ENCODE measurements around the gene TMEM30B.
"Not testable (repeated sequence)": the region's sequence is repeated elsewhere in the genome, so short reads cannot be mapped to it uniquely, and the experiment has no call there.

The TMEM30B gene

DNA sequence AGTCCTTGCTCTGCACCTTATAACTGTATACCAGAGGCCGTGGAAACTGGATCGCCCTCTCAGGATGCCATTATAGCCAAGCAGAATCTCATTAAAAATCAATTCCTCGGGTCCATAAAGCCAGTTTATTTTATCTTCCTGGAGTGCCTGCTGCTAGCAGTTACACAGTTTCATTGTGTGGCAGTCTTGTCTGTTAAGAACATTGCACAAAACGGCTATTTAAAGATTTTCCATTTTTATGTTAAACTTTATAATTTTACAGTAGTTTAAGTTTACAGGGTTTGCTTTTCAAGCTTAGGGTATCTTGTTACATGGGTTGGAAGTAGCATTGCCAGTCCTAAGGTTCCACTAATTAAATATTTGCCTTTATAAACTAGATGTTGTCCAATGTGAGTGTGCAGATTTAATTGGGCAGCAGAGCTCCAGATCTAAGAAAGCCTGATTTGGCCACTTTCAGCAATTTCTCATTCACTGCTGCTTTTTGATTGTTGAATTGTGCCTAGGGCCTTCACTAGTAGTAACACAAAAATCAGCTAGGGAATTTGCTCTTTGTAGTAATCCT, 17.0 kb downstream of the TMEM30B start:
- no peak for DNase-seq

DNA sequence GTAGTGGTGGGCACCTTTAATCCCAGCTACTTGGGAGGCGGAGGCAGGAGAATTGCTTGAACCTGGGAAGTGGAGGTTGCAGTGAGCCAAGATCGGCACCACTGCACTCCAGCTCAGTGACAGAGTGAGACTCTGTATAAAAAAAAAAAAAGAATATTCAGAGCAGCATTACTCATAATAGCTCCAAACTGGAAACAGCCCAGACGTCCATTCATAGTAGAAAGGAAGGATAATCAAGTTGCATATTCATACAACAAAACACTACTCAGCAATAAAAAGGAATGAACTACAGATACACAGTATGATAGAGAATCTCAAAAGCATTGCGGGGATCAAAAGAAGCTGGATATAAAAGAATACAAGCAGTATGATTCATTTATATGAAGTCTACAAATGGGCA, 19.1 kb downstream of the TMEM30B start:
- DNase-seq = no peak

DNA sequence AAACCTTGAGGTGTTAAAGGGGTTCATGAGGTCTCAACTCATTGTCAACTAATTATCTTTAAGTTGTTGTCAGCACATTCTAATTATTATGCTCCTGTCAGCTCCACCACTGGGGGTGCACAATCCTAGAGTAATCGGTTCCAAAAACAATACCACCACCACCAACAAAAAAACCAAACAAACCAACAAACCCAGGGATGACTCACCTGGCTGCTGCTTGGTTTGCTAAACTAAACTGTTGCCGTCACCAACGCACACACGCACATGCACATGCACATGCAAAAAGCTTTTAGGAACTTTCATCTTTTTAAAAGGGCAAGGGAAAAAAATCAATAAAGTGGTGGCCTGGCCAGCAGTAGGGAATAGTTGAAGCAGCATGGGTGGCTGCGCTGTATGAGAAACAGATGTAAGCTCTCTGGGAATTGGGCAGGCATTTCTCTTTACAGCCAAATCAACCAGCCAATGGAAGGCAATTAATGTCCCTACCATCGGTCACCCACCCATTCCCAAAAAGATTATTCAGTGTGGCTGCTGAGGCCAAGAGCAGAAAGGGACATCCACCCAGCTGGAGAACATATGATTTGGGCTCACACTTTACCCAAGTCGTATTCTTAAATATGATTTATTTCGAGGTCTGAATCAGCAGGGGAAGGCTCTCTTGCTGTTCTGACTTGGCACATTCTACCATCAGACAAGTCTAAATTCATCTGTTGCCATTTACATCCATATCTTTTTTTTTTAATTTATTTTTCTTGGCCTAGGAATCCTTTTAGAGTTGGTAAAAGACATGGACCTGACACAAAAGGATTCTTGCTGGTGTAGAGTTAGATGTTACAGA, 20.0 kb downstream of the TMEM30B start:
- DNase-seq = no peak

DNA sequence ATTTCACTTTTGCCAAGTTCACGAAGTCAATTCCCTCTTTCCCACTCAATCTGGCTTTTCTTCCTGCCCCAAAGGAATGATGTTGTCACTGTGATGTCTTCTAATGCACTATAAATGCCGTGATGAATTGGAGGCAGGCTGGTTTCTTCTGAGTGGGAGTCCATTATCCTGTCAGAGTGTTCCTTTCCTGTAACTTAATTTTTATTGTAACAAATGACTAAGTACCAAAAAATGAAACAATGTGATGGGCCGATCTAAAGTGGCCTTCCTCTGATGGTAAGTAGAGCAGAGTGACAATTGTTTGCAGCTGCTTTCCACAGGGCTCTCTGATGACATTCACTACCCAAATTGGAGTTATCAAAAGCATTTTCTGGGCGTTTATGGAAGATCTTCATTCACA, 22.2 kb downstream of the TMEM30B start:
- DNase-seq = no peak

DNA sequence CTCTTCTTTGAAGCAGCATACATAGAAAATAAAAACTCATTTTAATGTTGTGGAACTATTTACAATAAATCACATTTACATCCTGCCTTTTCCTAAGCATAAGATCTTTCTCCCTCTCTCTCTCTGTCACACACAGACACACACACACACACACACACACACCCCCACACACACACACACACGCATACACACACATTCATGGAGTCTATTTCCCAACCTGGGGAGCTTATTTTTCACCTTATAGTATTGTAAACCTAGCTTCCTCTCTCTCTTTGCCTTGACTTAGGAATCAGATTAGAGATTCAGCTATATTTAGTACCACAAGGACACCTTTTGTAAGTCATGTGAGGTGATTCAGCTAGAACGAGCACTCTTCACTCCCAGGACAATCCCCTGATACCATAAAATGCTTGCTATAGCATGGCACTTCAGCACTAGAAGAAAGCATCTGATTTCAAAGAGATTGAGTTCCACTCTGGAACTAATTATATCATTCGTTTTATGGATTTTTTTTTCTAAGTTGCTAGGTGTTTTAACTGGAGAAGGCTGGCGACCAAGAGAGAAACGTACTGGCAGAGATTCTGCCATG, 23.6 kb downstream of the TMEM30B start:
- DNase-seq = no peak

DNA sequence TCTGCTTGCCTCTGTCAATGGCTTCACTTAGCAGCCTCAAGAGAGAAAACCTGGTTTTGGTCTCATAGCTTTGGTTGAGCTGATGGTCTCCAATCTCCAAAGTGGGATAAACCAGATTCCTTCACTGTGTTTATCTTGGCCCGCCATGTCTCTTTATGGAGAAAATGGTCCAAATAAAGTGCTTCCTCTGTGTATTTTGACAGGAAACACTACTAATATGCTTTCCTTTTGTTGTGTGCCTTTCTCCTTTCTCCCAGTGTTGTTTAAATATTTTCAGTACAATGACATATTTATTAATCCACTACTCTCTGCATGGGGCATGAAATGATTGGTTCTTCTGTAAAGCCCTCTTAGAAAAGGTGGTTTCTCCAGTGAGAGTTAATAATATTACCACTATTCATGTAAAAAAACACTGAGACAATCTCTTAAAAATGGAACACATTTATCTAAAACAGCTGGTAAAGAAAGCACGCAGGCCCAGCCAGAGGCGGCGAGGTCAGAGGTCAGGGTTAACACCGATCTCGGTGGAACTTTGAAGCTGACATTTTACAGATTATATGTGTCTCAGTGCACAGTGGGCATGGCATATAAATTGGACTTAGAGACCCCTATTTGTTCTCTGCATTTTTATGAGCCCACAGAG, 24.2 kb downstream of the TMEM30B start:
- DNase-seq = no peak

DNA sequence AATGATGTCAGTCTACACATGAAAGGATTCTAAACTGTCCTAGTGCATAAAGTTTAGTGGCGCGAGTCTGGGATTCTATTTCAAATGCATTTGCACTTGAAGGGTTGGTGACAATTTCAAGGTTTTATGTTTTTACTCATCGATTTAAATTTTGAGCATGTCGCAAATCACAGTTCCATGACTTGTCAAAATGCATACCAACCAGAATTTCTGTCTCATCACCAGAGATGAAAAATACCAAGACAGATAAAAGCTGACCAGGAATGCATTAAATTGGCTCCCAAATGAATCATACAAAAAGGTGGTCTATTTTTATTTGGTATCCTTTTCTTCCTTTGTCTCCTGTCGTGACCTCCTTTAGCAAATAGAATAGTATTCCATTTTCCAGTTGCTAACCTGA, 25.2 kb downstream of the TMEM30B start:
- DNase-seq = no peak

DNA sequence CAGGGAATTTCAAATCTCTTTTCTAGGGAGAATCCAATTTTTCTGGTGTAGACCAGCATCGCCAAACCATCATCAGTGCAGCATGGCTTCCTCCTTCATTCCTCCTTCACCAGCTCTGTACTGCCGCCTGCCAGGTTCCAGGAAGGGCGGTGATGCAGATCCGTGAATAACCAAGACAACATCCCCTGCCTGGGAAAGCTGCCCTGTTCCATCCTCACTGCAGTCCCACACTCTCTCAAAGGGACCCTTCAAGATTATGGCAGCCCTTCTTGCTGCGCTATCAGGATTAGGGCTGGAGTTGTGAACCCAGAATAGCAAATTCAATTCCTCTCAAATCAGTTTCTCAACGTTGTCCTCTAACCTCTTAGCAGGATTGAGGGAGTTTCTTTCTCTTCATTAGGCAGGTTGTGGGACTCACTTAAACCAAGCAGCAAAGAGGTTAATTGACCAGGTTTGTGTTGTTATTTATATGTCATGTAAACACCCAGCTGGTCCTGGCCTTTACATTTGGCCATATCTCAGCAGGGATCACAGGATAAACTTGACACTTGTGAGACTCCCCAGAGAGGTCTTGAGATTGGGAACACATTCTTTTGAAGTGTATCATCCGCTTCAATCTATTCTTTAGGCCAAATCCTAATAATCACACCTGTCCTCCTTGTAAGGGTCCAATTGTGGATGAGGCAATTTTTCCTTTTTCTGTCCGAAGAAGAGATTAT, 26.2 kb downstream of the TMEM30B start:
- no peak for DNase-seq

DNA sequence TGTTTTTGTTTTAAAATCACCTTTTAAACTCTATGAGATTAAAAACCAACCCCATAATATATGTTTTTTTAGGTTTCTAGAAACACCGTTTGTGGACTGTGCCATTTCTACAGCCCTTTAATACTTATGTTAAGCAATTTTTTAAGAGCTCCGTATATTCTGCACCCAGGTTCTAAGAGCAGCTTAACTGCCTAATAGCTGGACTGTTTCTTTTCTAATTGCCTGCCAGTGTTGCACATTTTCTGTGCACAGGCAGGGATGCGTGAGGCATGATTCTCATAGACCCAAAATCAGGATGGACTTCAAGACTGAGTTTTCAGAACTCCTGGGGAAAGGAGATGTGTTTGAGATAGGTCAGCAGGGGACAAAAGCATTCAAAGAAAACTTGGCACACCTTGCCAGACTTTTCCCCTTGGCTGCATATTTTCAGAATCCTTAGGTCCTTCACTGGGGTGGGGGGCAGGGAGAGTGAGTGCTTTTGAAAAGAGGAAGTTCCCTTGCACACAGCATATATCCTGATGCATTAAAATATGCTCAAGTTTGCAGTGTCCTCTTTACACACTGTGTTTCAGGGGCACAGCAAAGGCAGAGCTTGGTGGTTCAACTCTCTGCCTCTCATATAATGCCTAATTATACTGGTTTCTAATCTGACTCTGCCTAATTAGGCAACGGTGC, 27.9 kb downstream of the TMEM30B start:
- DNase-seq = no peak

DNA sequence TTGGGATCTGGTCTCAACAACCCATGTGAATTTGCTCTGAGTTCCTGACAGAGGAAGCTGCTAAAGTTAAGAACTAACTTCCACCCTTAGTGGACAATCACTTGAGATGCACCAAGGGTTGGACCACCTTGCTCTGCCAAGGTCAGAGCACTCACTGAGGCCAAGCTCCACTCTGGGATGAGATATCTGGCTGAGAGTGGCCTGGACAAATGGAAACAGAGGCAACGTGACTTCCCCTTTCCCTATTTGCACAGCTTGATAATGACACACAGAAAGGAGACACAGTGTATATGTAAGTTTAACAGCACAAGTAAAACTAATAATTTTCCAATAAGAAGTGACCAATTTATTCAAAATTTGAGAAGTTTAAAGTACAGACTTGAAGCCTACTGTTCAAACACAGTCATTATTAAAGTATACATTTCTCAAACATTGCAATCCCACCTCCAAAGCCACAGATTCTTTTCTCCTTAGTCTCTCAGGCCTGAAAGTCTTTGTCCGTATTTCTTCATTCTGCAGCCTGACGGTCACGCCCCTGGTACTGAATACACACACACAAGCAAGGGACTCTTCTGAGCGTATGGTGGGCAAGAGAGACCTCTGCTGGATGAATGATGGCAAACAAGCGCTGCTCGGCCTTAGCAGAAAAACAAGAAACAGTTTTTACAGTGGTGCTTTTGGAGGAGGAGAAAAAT, 28.6 kb downstream of the TMEM30B start:
- DNase-seq = peak; percentile 73

DNA sequence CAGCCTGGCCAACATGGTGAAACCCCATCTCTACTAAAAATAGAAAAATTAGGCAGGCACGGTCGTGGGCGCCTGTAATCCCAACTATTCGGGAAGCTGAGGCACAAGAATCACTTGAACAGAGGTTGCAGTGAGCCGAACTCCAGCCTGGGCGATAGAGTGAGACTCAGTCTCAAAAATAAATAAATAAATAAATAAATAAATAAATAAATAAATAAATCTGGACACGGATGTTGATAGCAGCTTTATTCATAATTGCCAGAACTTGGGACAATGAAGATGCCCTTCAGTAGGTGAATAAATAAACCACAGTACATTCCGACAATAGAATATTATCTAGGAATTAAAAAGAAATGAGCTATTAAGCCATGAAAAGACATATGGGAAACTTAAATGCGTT, 31.1 kb downstream of the TMEM30B start:
- no peak for DNase-seq

DNA sequence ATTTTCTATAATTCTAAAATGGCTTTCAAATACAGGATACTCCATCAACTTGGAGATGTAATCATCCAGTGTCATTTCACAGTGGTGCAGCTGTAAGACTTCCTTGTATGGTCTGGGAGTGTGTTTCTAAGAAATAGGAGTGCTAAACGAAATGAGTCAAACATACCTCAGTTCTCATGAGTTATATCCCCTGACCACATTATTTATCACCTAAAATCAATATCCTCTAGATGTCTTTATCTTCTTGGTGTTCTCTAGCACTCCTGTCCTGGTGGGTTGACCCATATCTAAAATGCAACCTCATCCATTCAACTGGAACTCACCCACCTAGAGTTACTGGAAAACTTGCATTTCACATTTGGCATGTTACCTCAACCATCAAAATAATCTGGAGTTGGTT, 33.2 kb downstream of the TMEM30B start:
- DNase-seq = no peak

DNA sequence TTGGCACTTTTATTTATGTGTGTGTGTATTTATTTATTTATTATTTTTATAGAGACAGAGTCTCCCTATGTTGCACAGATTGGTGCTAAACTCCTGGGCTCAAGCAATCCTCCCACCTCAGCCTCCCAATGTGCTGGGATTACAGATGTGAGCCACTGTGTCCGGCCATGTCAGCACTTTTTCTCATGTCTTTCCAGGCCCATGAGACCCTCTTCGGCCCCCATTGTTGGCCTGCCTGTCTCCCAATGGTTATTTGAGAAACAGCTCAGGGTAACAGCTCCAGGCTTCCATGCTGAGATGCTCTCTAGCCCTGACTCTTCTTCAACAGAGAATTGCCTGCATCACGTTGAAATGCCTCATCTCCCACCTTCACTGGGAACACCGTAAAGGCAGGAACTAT, 34.4 kb downstream of the TMEM30B start:
- no peak for DNase-seq

DNA sequence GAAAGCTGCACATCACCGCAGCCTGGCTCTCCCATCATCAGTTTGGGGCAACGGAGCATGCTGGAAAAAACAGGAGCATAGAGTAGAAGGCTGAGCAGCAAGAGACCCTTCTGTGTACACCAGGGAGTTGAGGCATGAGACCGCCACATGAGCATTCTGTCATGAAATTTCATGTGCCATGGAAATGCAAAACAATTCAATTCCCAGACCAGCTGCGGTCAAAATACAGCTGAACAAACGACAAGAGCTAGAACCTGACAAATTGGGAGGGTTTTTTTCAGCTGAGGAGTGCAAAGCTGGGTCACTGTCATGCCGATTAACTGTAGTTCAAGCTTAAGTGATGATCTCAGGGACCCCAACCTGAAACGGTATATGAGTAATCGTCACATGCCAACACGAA, 37.1 kb downstream of the TMEM30B start:
- no peak for DNase-seq

DNA sequence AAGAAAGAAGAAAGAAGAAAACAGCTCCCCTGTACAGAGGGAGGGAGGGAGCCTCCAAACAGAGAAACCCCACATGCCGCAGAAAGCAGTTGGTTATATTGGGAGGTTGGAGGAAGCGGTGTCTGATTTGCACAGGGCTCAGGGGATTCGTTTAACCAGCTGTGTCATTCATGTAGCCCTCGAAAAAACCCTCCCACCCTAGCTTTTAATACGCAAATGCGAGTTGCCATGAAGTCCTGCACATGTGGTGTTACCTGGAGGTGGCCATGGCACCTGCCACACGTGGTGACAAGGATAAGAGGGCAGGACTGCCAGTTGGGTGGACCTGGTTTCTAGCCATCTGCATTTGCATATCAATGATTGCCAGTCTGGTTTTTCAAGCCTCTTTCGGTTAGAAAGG, 40.9 kb downstream of the TMEM30B start:
- no peak for DNase-seq

DNA sequence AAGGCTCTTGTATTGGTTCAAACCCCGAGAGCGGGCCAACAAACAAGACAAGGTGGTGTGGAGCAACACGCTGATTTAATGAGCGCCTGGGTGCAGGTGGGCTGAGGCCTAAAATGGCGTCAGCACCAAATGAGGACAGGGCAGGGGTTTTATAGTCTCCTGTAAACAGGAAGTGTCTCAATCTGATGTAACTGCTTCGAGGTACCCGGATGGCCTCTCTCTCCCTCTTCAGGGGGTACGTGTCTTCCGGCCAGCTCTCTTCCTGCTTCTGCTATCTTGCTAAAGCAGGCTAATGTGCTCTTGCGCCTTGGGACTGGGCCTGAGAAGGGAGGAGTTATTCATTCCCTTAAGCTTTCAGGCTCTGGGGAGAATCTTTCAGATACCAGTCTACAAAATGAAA, 41.9 kb downstream of the TMEM30B start:
- DNase-seq = not testable (repeated sequence)

DNA sequence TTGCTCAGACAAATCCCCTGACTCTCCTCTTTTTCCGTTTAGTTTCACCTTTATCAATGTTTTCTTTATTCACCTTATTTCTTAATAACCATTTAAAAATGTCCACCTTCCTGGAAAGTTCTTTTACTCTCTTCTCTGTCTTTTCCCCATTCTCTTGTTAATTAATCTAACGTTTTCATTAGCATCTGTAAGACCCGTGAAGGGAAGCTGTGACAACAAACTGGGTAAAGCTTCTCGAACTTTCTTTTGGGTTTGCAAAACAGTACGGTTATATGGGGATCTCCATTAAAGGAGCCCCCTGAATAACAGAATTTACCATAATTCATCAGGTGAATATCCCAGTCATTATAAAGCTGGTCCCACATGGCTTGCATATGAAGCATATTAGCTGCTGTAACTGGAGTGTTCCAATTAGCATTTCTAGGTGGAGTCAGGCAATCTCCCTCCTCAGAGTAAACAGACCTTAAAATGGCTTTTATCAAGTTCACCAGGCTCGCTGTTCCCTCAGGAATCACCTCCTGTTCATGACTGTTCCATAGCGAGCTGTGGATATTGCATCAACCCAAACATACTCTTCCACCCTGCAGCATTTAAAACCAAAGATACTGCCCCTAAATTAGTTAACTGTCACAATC, 42.4 kb downstream of the TMEM30B start:
- DNase-seq = no peak

DNA sequence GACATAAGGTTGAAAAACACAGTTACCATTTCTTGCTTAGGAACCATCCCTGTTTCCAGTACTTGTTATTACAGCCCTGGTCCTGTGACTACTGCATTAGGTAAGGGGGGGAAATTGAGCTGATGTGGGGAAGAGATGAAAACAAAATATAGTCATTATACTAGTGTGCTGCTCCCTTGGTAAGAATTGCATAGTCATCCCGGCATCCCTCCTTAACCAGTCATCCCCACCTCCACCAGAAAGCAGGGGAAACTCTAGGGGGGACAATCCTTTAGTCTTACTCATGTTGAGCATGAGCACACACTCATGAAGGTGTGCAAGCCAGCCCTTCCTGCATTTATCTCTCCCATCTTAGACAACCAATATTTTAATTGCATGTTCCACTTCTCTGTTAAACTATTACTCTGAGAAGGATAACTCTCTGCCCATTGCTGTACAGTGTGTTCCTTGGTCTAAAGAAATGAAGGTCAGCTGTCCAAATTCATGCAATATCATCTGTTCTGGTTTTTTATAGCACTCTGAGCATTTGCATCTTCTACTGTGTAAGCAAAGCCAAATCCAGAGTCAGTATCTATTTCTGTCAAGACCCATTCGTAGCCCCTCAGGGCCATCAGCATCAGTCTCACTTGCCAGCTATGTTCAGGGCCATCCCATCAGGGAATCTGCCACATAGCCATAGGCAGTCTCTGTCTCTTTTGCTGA, 46.8 kb downstream of the TMEM30B start:
- no peak for DNase-seq

DNA sequence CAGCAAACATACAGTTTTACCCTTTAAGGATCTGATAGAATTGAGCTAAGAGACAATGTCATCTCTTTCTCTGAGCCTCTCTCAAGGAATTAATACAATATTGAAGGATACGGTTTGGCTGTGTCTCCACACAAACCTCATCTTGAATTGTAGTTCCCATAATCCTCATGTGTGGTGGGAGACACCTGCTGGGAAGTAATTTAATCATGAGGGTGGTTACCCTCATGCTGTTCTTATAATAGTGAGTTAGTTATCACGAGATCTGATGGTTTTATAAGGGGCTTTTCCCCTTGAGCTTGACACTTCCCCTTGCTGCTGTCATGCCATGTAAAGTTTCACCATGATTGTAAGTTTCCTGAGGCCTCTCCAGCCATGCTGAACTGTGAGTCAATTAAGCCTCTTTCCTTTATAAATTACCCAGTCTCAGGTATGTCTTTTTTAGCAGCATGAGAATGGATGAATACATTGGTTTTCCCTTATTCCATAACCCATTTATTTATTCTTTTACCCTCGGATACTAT, 47.6 kb downstream of the TMEM30B start:
- DNase-seq = no peak

DNA sequence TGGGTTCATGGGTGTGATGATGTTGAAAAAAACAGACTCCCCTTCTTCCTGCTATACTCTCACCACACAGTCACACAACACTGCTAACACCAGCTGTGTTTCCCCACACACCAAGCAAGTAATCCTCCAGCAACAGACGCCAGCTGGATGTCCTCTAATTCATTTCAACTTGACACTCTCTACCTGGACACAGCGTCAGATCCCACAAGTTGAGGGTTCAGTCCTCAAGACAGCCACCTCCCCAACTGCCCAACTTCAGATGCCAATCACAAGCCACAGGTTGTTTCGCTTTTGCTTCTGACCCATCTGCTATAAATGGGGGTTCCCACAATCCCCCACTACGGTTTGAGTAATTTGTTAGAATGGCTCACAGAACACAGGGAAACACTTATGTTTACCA, 49.3 kb downstream of the TMEM30B start:
- no peak for DNase-seq

DNA sequence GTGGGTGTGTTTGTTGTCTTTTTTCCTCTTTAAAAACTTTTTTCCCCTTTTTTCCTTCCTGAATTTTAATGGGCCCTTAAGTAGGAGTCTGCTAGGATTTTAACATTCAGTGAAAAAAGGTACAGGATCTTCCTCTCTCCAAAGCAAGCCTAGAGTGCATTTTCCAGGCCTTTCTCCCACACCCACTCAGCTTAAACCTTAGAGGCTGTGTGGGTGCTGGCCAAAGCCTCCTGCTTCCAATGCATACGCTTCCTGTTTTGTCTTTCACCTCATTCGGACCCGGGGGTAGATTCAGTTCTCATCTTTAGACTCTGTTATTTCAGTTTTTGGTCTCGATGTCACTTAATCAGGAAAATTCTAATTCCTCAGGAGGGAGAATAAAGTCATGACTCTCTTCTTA, 51.2 kb downstream of the TMEM30B start:
- DNase-seq = no peak
